Astrocyte (in vitro differentiated cells and primary cell): ENCODE results near the gene TANGO2. TPM values are rescaled to one million over a fixed set of nuclear protein-coding genes. Genes with fewer than 3 reads are reported as not detected.

Experiments used
- DNase-seq: peaks from one replicate; pipeline ENCODE4 v3.0.0-alpha.2; 2010; ENCODE audit warnings: low read depth
- FAIRE-seq: peaks from 2 replicates; lab custom pipeline; 2011; peaks lifted over from hg19 to GRCh38; lab: Jason Lieb, UNC
- H2AFZ ChIP-seq: 2 replicates; pipeline ENCODE4 v1.6.0; 2012; ENCODE audit warnings: low read depth, low read length, inconsistent platforms
- H3K27ac ChIP-seq: 2 replicates; pipeline ENCODE4 v1.5.1; 2011; ENCODE audit warnings: low read depth, low read length, inconsistent platforms
- H3K27me3 ChIP-seq: 2 replicates; pipeline ENCODE4 v1.6.0; 2011; ENCODE audit warnings: low read length, inconsistent platforms; ENCODE audit not compliant: insufficient read depth
- H3K36me3 ChIP-seq: 2 replicates; pipeline ENCODE4 v1.5.1; 2011; ENCODE audit warnings: low read length, inconsistent platforms; ENCODE audit not compliant: insufficient read depth
- H3K4me1 ChIP-seq: 2 replicates; pipeline ENCODE4 v1.5.1; 2011; ENCODE audit warnings: low read length, inconsistent platforms; ENCODE audit not compliant: insufficient read depth
- H3K4me2 ChIP-seq: 2 replicates; pipeline ENCODE4 v1.6.0; 2012; ENCODE audit warnings: low read length, inconsistent platforms
- H3K4me3 ChIP-seq: 2 replicates; pipeline ENCODE4 v1.5.1; 2011; ENCODE audit warnings: low read depth, mild to moderate bottlenecking, low read length, inconsistent platforms; ENCODE audit not compliant: insufficient read depth
- H3K79me2 ChIP-seq: 2 replicates; pipeline ENCODE4 v1.6.0; 2012; ENCODE audit warnings: mild to moderate bottlenecking, low read length, inconsistent platforms; ENCODE audit not compliant: insufficient read depth
- H3K9ac ChIP-seq: 2 replicates; pipeline ENCODE4 v1.6.0; 2012; ENCODE audit warnings: mild to moderate bottlenecking, low read length, inconsistent platforms
- H3K9me3 ChIP-seq: 2 replicates; pipeline ENCODE4 v1.5.1; 2012; ENCODE audit warnings: low read depth, mild to moderate bottlenecking, low read length, inconsistent platforms; ENCODE audit not compliant: insufficient read depth
- H4K20me1 ChIP-seq: 2 replicates; pipeline ENCODE4 v1.6.0; 2012; ENCODE audit warnings: low read length, inconsistent platforms; ENCODE audit not compliant: insufficient read depth
- H3K27ac Mint-ChIP-seq: one replicate; pipeline ENCODE4 v1.8.0; 2021; ENCODE audit warnings: mild to moderate bottlenecking, mixed read lengths; ENCODE audit not compliant: unreplicated experiment
- H3K27me3 Mint-ChIP-seq: one replicate; pipeline ENCODE4 v1.8.0; 2021; ENCODE audit warnings: low read depth, mixed read lengths; ENCODE audit not compliant: unreplicated experiment
- H3K36me3 Mint-ChIP-seq: one replicate; pipeline ENCODE4 v1.8.0; 2021; ENCODE audit warnings: low read depth, mixed read lengths; ENCODE audit not compliant: unreplicated experiment
- H3K4me1 Mint-ChIP-seq: one replicate; pipeline ENCODE4 v1.8.0; 2021; ENCODE audit warnings: low read depth, mixed read lengths; ENCODE audit not compliant: unreplicated experiment
- H3K4me3 Mint-ChIP-seq: one replicate; pipeline ENCODE4 v1.8.0; 2021; ENCODE audit warnings: mild to moderate bottlenecking, moderate library complexity, mixed read lengths; ENCODE audit not compliant: unreplicated experiment
- H3K9me3 Mint-ChIP-seq: one replicate; pipeline ENCODE4 v1.8.0; 2021; ENCODE audit warnings: mild to moderate bottlenecking, mixed read lengths; ENCODE audit not compliant: unreplicated experiment
- EZH2 ChIP-seq: IDR thresholded peaks from 2 replicates; pipeline ENCODE4 v1.6.1; 2012; ENCODE audit warnings: mild to moderate bottlenecking, low read length, inconsistent platforms; ENCODE audit not compliant: insufficient read depth
- total RNA-seq: library from RNA; stranded (reverse); gene quantifications from 2 replicates; pipeline ENCODE4 v1.2.1, GENCODE V29; 2021
- TF ChIP-seq, protein P1 (sequence below): IDR thresholded peaks from 2 replicates; pipeline ENCODE4 v1.5.1; 2011; ENCODE audit warnings: low read depth, mild to moderate bottlenecking, inconsistent platforms, low read length, moderate library complexity; ENCODE audit not compliant: insufficient read depth

Gene TANGO2
- total RNA-seq, 1 donor from 2014 or later: 28.0 TPM

DNA sequence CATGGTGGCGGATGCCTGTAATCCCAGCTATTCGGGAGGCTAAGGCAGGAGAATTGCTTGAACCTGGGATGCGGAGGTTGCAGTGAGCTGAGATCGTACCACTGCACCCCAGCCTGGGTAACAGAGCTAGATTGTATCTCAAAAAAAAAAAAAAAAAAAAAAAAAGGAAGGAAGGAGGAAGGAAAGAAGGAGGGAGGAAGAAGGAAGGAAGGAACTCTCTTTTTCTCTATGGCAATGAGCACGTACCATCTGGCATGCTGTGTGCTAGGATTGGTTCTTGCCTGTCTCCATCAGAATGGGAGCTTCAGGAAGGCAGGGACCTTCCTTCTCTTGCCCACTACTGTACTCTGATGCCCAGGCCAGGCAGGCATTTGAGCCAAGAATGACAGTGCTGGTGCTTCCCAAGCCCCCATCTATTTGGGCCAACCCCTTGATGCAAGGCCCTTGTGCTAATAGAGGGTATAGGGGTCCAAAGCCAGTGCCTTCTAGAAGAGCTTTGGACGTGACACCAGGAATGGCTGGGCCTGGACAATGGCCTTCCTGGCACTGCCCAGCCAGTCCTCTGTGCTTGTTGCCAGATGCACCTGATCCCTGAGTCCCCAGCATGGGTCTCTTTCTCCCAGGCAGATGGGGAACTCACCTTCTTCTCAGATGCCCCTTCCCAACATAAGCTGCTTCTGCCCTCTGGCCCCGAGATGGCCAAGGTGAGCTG is 48.6 kb downstream of the TANGO2 start:
- Mint-ChIP-seq H3K36me3 (peaks cover 1% of the 10 kb centered on the region), H3K4me3 (no peak overlapping the region), H3K27ac (no peak overlapping the region), H3K9me3 (no peaks in the 10 kb centered on the region), H3K27me3 (no peaks in the 10 kb centered on the region), H3K4me1 (no peaks in the 10 kb centered on the region)
- Histone ChIP-seq H3K4me1 (no peaks in the 10 kb centered on the region), H3K9me3 (no peaks in the 10 kb centered on the region), H3K36me3 (no peaks in the 10 kb centered on the region), H3K4me2 (no peak overlapping the region), H2AFZ (no peak overlapping the region), H3K9ac (no peak overlapping the region), H3K27me3 (no peaks in the 10 kb centered on the region), H4K20me1 (no peaks in the 10 kb centered on the region), H3K27ac (no peak overlapping the region), H3K4me3 (no peak overlapping the region), H3K79me2 (no peaks in the 10 kb centered on the region)
- no peak for DNase-seq
- FAIRE-seq: no peak
- TF ChIP-seq, protein P1, sequence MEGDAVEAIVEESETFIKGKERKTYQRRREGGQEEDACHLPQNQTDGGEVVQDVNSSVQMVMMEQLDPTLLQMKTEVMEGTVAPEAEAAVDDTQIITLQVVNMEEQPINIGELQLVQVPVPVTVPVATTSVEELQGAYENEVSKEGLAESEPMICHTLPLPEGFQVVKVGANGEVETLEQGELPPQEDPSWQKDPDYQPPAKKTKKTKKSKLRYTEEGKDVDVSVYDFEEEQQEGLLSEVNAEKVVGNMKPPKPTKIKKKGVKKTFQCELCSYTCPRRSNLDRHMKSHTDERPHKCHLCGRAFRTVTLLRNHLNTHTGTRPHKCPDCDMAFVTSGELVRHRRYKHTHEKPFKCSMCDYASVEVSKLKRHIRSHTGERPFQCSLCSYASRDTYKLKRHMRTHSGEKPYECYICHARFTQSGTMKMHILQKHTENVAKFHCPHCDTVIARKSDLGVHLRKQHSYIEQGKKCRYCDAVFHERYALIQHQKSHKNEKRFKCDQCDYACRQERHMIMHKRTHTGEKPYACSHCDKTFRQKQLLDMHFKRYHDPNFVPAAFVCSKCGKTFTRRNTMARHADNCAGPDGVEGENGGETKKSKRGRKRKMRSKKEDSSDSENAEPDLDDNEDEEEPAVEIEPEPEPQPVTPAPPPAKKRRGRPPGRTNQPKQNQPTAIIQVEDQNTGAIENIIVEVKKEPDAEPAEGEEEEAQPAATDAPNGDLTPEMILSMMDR: no peak
- no peak for TF ChIP-seq EZH2

DNA sequence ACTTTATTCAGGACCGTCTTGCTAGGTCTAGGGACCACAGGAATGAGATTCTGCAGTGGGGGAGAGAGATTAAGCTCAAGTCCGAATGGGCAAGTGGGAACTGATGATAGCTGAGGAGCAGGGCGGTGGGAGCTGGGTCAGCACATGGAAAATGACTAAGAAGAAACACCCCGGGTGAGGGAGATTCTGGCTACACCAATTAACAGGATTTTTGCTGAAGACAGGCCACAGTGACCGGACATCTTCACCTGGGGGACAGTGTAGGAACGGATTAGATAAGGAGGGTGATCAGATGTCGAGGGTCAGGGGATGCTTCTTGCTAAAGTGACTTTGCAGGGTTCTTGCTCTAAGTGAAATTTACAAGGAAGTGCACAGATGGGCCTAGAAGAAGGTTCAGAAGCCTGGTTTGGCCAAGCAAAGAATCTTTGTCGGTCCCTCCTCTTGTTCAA is 50.6 kb downstream of the TANGO2 start:
- no peaks in the 10 kb centered on the region for H3K36me3 ChIP-seq
- no peak overlapping the region for H3K27ac ChIP-seq
- H2AFZ ChIP-seq: no peak overlapping the region
- H3K36me3 Mint-ChIP-seq: peaks cover 1% of the 10 kb centered on the region
- H3K4me3 Mint-ChIP-seq: no peak overlapping the region
- H3K9ac ChIP-seq: no peak overlapping the region
- no peak overlapping the region for H3K27ac Mint-ChIP-seq
- H3K4me2 ChIP-seq: no peak overlapping the region
- DNase-seq (no peak), FAIRE-seq (no peak)
- no peaks in the 10 kb centered on the region for H3K79me2 ChIP-seq
- no peaks in the 10 kb centered on the region for H3K4me1 ChIP-seq
- no peaks in the 10 kb centered on the region for H3K27me3 Mint-ChIP-seq
- no peak overlapping the region for H3K4me3 ChIP-seq
- no peak for TF ChIP-seq EZH2
- TF ChIP-seq, protein P1: no peak
- H3K4me1 Mint-ChIP-seq: no peaks in the 10 kb centered on the region
- no peaks in the 10 kb centered on the region for H3K27me3 ChIP-seq
- H3K9me3 ChIP-seq: no peaks in the 10 kb centered on the region
- H4K20me1 ChIP-seq: no peaks in the 10 kb centered on the region
- H3K9me3 Mint-ChIP-seq: no peaks in the 10 kb centered on the region

DNA sequence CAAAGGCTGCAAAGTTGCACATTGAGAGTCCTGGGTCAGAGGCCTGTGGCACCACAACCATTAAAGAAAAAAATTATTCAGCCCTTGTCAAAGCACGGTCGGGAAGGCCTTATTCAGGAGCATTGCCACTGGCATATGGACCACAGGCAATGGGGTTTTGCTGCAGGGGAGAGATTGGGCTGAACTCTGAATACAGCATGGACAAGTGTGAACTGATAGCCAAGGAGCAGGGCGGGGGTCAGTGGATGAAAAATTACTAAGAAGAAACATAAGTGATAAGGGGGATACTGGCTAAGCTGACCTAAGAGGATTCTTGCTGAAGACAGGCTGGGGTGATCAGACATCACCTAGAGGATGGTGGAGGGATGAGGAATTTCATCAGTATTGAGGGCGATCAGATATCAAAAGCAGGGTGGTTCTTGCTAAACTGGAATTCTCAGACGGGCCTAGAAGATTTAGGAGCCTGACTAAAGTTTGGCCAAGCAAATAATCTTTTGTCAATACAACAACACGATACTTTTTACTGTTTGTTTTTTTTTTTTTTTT is 55.8 kb downstream of the TANGO2 start:
- Histone ChIP-seq H3K4me2 (no peak overlapping the region), H4K20me1 (peaks cover 6% of the 10 kb centered on the region), H3K4me3 (no peak overlapping the region), H3K27me3 (no peaks in the 10 kb centered on the region), H3K79me2 (peaks cover 13% of the 10 kb centered on the region), H3K36me3 (no peaks in the 10 kb centered on the region), H3K9me3 (no peaks in the 10 kb centered on the region), H3K27ac (no peak overlapping the region), H3K9ac (no peak overlapping the region), H3K4me1 (peaks cover 9% of the 10 kb centered on the region), H2AFZ (no peak overlapping the region)
- H3K9me3 Mint-ChIP-seq: no peaks in the 10 kb centered on the region
- H3K27me3 Mint-ChIP-seq: no peaks in the 10 kb centered on the region
- no peak for DNase-seq
- TF ChIP-seq EZH2: no peak
- TF ChIP-seq, protein P1: no peak
- peaks cover 8% of the 10 kb centered on the region for H3K4me1 Mint-ChIP-seq
- no peaks in the 10 kb centered on the region for H3K36me3 Mint-ChIP-seq
- no peak for FAIRE-seq
- no peak overlapping the region for H3K27ac Mint-ChIP-seq
- H3K4me3 Mint-ChIP-seq: no peak overlapping the region
